HG02840 (cell line): ENCODE data around the gene MARCKSL1.
"Not testable (repeated sequence)": the region's sequence is repeated elsewhere in the genome, so short reads cannot be mapped to it uniquely, and the experiment has no call there.

Source experiments
- ATAC-seq: cut with Tn5 transposase; IDR thresholded peaks from one replicate; pipeline ENCODE4 v1.9.1; 2021; ENCODE audit warnings: mild to moderate bottlenecking, moderate library complexity, moderate number of reproducible peaks; ENCODE audit not compliant: unreplicated experiment, low FRiP score

Gene MARCKSL1

DNA sequence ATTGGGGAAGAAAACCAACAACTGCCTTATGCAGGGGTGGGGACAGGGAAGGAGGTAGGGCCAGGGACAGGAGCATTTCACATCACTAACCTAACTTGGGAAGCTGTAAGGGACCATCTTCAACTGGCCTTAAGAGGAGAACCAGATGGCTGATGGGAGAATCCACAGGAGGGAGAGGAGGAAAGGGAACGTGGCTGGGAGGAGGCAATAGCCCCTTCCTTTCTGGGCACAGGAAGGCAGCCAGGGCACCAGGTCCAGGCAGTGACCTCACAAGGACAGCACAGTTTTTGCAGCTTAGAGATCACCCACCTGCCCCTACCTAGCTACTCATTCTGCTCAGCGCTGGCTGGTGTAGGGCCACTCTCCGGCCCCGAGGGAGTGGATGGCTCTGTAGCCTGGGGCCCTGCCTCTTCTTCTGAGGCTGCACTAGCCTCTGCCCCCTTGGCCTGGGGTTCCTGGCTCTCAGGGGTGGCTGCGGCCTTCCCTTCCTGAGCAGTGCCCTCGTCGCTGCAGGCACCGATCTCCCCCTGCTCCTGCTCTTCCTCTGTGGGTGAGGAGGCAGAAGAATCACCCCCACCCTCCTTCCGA is 1.7 kb downstream of the MARCKSL1 start:
- no peak for ATAC-seq

DNA sequence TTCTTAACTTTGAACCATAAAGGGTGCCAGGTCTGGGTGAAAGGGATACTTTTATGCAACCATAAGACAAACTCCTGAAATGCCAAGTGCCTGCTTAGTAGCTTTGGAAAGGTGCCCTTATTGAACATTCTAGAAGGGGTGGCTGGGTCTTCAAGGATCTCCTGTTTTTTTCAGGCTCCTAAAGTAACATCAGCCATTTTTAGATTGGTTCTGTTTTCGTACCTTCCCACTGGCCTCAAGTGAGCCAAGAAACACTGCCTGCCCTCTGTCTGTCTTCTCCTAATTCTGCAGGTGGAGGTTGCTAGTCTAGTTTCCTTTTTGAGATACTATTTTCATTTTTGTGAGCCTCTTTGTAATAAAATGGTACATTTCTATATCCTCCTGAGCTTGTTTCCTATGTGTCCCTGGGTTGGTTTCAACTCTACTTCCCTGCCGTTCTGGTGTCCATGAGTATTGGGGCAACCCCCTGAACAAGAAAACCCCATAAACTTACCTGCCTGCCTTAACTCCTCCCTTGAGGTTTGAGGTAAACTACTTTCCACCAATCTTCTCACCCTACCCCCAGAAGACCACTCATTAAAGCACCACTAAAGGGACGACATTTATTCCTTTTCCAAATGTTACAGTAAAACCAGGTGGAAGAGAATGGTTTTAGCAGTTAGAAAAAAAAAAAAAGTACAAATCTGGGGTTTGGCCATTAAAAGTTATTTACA is 2.6 kb downstream of the MARCKSL1 start:
- no peak for ATAC-seq

DNA sequence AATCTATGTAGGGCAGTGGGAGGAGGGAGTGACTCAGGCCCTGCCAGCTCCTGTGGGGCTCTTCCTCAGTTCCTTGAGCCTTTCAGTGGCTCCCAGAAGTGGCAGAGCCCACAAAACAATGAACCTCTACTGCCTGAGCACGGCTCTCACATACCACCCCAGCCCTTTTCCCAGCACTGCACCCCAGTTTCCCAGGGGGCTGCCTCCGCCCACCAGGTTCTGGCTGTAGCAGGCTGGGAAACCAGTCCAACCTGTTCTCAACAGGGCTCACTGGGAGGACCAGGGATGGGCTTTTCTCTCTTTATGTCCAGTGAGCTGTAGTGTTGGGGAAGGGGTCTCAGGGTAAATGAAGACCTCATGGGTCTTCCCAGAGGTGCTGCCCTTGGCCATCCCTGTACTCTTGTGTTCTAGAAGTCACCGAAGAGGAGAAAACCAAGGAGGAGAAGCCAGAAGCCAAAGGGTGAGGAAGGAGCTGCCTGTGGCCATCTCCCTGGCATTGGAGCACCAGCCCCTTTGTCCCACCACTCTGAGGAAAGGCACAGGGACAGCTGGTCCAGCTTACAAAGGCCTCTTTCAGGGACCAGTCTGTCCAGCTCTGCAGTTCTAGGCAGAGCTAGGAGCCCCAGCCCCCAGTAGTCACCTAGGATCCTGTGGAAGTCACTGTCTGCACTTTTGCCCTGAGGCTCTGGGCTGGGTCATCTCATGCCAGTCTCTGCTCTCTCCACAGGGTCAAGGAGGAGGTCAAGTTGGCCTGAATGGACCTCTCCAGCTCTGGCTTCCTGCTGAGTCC is 3.5 kb downstream of the MARCKSL1 start:
- ATAC-seq, result no peak

DNA sequence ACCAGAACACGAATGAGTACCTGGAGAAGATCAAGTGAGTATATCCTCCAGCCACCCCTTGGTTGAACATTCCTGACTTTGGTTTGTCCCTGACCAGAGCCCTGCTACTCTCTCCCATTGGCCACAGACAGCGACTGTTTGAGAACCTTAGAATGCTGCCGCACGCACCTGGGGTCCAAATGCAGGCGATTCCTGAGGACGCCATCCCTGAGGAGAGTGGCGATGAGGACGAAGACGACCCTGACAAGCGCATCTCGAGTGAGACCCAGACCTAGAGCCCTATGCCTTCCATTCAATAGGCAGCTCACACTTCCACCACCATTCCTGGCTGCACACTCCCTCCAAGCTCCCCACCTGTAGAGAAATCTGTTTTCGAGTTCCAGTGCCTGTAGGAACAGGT is 4.5 kb downstream of the MARCKSL1 start:
- ATAC-seq, result no peak

DNA sequence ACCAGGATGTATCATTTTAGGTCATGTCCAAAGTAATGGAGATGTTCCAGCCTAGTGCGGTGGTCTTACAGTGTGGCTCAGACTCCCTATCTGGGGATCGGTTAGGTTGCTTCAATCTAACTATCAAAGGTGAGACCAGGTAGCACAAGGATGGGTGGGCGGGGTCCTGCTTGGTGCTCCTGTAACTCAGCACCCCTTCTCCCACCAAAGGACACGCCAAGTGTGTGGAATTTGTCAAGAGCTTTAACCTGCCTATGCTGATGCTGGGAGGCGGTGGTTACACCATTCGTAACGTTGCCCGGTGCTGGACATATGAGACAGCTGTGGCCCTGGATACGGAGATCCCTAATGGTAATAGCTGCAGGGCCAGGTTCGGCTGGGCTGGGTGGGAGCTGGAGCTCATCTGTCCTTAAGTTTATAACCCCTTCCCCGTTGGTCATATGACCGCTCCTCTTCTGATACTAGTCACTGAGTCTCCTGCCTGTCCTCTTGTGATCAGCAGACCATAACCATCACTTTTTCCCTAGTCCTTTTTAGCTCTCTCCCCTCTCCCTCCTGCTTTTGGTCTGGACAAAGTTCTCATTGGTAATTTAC is 5.4 kb downstream of the MARCKSL1 start:
- ATAC-seq, result no peak

DNA sequence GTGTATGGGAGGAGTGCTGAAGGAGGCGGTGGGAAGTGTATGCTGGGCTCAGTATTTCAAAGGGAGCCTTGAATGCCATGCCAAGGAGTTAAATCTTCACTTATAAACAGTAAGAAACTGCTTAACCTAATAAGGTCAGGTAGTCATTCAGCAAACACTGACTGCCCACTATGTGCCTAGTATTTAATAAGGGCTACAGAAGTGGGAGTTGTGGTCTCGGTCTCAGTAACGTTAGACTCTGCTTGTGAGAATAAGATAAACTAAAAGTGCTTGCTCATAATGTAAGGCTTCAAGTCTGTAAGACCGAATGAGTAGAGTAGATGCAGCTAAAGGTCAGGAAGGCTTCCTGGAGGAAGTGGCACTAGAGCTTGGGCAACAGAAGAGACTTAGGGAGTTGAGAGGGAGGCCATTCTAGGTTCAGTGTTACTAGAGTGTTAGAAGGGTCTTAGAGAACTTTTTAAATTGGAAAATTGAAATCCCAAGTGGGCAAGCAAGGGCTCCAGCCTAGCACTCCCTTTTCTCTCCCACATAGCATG is 6.0 kb downstream of the MARCKSL1 start:
- ATAC-seq, result no peak

DNA sequence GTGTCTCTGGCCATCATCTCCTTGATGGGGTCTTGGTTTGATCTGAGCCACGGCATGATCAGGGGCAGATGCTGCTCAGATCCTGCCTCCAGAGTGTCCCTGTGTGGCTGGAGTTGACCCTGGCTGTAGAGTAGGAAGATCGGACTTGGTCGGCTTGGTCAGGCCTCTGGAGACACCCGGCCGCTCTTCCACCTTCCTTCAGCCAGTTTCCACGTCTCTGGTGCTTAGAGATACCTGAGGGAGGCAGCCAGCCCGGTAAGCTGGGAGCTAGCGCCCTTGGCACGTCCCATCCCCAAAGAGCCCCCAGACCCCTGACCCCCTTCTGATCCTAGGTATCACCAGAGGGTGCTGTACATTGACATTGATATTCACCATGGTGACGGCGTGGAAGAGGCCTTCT is 8.8 kb downstream of the MARCKSL1 start:
- no peak for ATAC-seq

DNA sequence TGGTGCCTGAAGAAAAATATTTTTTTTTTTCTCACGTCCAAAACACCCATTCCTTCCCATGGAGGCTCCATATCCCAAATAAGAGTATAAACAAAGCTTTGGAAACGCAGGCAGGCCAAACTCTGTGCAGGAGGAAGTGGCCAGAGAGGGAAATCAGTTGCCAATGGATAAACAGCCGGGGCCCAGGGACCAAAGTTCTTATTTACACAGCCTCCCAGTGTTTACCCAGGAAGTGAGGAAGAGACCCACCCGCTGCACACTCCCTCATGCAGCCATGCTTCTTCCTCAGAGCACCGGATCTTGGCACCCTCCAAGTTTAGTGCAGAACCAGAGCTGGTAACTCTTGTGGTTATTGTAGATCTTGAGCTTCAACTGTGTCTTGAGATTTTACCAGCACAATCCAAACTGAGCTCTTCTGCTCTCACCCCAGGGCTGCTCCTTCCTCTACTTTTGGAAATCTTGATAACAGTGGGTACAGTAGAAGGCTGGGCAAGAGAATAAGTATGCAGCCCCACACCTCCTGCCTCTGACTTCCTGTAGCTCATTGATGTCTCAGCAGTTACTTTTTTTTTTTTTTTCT is 14.2 kb downstream of the MARCKSL1 start:
- no peak for ATAC-seq

DNA sequence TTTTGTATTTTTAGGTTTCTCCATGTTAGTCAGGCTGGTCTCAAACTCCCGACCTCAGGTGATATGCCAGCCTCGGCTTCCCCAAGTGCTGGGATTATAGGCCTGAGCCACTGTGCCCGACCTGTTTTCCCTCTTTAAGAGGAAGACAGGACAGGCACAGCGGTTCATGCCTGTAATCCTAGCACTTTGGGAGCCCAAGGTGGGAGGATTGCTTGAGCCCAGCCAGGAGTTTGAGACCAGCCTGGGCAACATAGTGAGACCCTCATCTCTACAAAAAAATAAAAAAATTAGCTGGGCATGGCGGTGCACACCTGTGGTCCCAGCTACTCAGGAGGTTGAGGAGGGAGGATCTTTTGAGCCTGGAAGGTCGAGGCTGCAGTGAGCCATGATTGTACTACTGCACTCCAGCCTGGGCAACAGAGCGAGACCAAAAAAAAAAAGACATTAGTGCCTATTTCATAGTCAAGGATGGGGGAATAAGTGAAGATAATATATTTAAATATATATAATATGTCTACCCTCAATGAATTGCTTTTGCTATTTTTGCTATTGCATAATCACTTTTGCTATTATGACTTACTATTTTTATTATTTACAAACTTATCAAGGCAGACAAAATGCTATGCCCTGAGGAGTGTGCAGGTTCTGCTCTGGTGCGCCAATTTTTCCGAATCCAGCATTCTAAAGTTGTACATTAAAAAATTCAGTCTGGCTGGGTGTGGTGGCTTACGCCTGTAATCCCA is 17.7 kb downstream of the MARCKSL1 start:
- no peak for ATAC-seq

DNA sequence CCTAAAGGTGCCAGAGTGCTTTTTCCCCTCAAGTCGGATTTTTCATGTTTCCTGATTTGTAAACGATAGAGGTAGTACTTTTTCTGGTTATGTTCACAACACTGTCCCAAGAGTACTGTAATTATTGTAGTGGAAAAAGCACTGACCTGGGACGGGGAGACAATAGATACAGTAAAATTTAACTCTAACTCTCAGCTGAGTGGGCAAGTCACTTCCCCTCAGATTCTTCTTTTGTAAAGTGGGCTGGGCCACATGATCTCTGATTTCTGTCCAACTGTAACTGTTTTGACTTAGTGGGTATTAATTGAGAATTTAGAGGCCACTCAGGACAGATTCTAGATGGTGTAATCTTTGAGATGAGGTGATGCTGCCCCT is 19.1 kb downstream of the MARCKSL1 start:
- ATAC-seq, result no peak

DNA sequence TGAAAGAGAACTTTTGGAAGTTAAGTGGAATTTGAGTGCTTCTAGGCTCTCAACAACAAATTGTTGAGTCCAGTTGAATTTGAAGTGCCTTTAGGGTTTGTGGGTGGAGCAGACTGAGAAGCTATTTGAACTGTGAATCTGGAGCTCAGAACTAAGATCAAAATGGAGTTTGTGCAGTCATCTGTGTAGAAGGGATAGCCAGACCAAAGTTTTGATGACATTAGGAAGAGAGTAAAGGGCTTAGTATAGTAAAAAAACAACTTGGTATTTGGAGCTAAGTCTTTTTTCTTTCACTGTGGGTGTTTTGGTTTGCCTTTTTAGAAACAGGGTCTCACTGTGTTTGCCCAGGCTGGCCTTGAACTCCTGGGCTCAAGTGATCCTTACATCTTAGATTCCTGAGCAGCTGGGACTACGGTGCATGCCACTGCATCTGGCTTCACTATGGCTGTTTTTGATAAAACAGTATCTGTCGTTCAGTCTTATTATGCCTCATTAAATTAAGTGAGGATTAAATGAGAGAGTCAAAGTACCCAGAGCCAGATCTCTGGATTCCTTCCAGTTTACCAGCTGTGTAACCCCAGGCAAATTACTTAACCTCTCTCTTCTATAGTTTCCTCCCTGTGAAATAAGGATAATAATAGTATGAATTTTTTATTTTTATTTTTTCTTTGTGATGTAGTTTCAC is 24.2 kb downstream of the MARCKSL1 start:
- no peak for ATAC-seq

DNA sequence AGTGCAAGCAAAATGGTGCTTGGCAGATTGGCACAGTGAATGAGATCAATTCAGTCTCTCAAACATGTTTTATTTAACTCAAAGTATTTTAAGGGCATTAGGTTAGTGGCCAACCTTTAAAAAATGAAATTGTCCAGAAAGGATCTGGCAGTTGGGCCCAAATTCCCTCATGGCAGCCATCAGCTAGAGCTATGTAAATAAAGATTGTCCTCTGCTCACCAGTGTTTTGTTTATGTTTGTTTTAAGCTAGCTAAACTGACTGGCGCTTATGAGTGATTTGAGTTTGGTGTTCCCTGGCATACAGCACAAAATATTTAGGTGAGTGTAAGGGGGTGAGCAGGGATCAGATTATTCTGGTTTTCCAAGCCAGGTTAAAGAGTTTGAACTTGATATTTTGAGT is 26.1 kb downstream of the MARCKSL1 start:
- no peak for ATAC-seq

DNA sequence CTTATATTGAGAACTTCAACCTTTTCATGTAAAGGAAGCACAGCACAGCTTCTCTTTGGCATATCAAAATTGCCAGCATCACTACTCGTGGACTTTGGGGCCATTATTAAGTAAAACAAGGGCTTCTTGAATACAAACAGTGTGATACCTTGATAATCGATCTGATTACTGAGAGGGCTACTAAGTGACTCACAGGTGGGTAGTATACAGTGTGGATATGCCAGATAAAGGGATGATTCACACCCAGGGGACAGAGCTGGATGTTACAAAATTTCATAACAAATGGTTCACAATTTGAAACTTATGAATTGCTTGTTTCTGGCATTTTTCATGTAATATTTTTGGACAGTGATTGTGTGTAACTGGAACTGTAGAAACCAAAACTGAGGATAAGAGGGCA is 28.7 kb downstream of the MARCKSL1 start:
- no peak for ATAC-seq

DNA sequence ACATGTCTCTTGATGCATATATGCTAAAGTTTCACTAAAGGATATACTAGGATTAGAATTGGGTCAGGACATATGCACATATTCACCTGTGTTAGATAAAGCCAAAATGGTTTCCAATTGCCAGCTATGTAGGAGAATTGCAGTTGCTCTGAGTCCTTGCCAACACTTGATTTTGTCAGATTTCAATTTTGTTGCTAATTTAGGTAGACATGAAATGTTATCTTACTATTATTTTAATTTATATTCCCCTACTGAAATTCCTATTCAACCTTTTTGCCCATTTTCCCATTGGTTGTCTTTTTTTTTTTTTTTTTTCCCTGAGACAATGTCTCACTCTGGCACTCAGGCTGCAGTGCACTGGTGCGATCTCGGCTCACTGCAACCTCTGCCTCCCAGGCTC is 30.7 kb downstream of the MARCKSL1 start:
- no peak for ATAC-seq

DNA sequence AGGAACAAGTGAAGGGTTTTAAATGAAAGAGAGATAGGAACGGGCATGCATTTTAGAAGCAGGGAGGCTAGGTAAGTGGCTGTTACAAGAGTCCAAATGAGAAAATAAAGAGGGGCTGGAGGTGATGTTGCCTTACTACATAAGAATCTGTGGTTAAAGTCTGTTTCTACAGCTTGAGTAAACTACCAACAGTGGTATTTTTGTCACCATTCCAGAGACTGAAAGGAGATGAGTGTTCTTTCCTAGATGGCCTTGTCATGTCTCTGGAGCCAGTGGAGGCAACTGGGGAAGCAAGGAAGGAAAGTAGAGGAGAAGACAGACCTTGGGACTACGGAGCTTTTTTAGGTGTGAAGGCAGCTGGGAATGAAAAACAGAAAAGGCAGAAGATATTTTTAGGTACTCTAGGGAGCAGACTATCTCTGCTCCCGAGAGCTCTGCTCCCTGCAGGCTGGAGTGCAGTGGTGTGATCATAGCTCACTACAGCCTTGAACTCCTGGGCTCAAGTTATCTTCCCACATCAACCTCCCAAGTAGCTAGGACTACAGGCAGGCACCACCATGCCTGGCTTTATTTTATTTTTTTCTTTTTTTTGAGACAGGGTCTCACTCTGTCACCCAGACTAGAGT is 31.9 kb downstream of the MARCKSL1 start:
- no peak for ATAC-seq

DNA sequence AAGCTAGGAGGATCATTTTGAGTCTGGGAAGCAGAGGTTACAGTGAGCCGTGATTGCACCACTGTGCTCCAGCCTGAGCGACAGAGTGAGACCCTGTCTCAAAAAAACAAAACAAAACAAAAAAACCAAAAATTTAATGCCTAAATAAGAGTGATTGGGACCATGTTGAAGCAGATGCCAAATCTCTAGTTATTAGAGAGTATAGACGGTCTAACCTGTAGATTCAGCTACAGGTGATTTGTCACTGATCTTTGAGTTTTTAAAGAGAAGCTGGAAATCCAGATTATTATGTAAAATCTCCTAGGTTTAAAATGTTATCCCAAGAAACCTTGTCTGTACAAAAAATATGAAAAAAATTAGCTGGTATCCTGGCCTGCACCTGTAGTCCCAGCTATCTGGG is 32.7 kb downstream of the MARCKSL1 start:
- ATAC-seq, result no peak

DNA sequence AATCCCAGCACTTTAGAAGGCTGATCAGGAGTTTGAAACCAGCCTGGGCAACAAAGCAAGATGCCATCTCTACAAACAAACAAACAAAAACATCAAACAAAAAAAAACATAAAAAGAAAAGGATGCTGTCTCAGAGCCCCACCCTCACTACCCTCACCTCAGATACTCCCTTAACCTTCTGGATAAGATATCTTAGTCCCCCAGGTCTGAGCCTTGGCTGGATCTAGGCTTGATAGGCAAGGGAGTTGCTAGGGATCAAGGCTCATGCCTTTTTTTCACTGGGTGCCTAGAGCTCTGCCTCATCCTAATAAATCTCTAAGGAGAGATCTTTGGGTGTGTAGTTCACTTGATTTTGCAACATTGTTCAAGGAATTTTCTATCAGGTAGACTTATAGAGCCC is 36.7 kb downstream of the MARCKSL1 start:
- ATAC-seq, result no peak

DNA sequence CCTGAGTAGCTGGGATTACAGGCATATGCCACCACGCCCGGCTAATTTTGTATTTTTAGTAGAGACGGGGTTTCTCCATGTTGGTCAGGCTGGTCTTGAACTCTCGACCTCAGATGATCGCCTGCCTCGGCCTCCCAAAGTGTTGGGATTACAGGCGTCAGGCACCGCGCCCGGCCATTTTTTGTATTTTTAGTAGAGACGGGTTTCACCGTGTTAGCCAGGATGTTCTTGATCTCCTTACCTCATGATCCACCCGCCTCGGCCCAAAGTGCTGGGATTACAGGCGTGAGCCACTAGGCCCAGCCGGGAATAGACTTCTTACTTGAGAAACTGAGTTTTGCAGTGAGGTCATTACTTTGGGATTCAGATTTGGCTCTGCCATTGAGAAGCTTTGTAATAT is 37.8 kb downstream of the MARCKSL1 start:
- not testable (repeated sequence) for ATAC-seq
